GM13977 (cell line): ENCODE data around the gene LGALS9.
"Not testable (repeated sequence)": the region's sequence is repeated elsewhere in the genome, so short reads cannot be mapped to it uniquely, and the experiment has no call there.

ENCODE experiments used
- DNase-seq: peaks from one replicate; pipeline ENCODE4 v3.0.0; 2012; ENCODE audit warnings: low spot score
- CTCF ChIP-seq: IDR thresholded peaks from 2 replicates; pipeline ENCODE4 v1.5.1; 2012; ENCODE audit warnings: mild to moderate bottlenecking, control low read depth; ENCODE audit not compliant: insufficient read depth; ENCODE audit errors: extremely low read depth, missing control alignments
- in situ Hi-C: fragments of 300-500 bp; cut with MboI; formaldehyde crosslinking; loops from one replicate; pipeline ENCODE4 v1.12.0; 2022; ENCODE audit warnings: low sequenced_read_pairs, low pct_unique_long_range_greater_than_20kb, mixed read lengths, inconsistent platforms; ENCODE audit not compliant: unreplicated experiment

LGALS9 gene

GRCh38 chr17:27657620-27658019, 26.6 kb downstream of the LGALS9 start:
- in situ Hi-C loops = loop anchor here (10.0 kb wide), 2 partner anchors 53 to 107 kb away; no protein-coding TSS in a partner anchor
- no peak for DNase-seq

GRCh38 chr17:27659683-27660082, 28.7 kb downstream of the LGALS9 start:
- DNase-seq = no peak
- in situ Hi-C loops = loop anchor here (10.0 kb wide), 2 partner anchors 55 to 105 kb away; no protein-coding TSS in a partner anchor
- TF ChIP-seq CTCF = no peak

More at GRCh38 chr17:27657620-27658019, 26.6 kb downstream of the LGALS9 start:
- TF ChIP-seq CTCF = no peak

GRCh38 chr17:27660436-27660835, 29.4 kb downstream of the LGALS9 start:
- in situ Hi-C loops = no loop called here
- DNase-seq = no peak
- no peak for TF ChIP-seq CTCF

- DNase-seq = no peak
- TF ChIP-seq CTCF = no peak
- in situ Hi-C loops = no loop called here
Measured at GRCh38 chr17:27663936-27664605, 33.1 kb downstream of the LGALS9 start.

GRCh38 chr17:27664606-27664965, 33.6 kb downstream of the LGALS9 start:
- in situ Hi-C loops = no loop called here
- TF ChIP-seq CTCF = no peak
- no peak for DNase-seq

GRCh38 chr17:27665549-27665948, 34.6 kb downstream of the LGALS9 start:
- no peak for TF ChIP-seq CTCF
- in situ Hi-C loops = no loop called here
- DNase-seq = no peak

GRCh38 chr17:27666270-27666669, 35.3 kb downstream of the LGALS9 start:
- DNase-seq, in situ Hi-C loops: not testable (repeated sequence)
